Calu3 (cell line): ENCODE results near the gene PRR33. TPM values are rescaled to one million over a fixed set of nuclear protein-coding genes. Genes with fewer than 3 reads are reported as not detected.

ENCODE experiments used
- BruUV-seq: library from RNA; stranded (reverse); fragments of 400-500 nt; replicated peaks from 2 replicates; lab custom pipeline; 2021; lab: Mats Ljungman, UMichigan
- CTCF ChIA-PET: fragments of 300-600 bp; sonication (Branson Sonifier 250); formaldehyde crosslinking; loops from one replicate; lab custom pipeline; 2022; ENCODE audit warnings: antibody characterized with exemption; lab: Charles Lee
- DNase-seq: peaks from one replicate; pipeline ENCODE4 v3.0.0; 2022
- H3K27ac Mint-ChIP-seq: one replicate; pipeline ENCODE4 v1.8.0; 2022; ENCODE audit warnings: mixed read lengths; ENCODE audit not compliant: unreplicated experiment
- H3K27me3 Mint-ChIP-seq: one replicate; pipeline ENCODE4 v1.8.0; 2022; ENCODE audit warnings: mixed read lengths; ENCODE audit not compliant: unreplicated experiment
- H3K36me3 Mint-ChIP-seq: one replicate; pipeline ENCODE4 v1.8.0; 2022; ENCODE audit warnings: mild to moderate bottlenecking, moderate library complexity, mixed read lengths; ENCODE audit not compliant: insufficient read depth, unreplicated experiment
- H3K4me1 Mint-ChIP-seq: one replicate; pipeline ENCODE4 v1.8.0; 2022; ENCODE audit warnings: mild to moderate bottlenecking, low read depth, mixed read lengths; ENCODE audit not compliant: unreplicated experiment
- H3K4me3 Mint-ChIP-seq: one replicate; pipeline ENCODE4 v1.8.0; 2022; ENCODE audit warnings: mild to moderate bottlenecking, low read depth, moderate library complexity, mixed read lengths; ENCODE audit not compliant: unreplicated experiment
- H3K9me3 Mint-ChIP-seq: one replicate; pipeline ENCODE4 v1.8.0; 2022; ENCODE audit warnings: low read depth, mixed read lengths; ENCODE audit not compliant: unreplicated experiment
- intact Hi-C: fragments of 100-400 bp; cut with micrococcal nuclease; formaldehyde crosslinking; loops from one replicate; pipeline ENCODE4 v1.10.0; 2022; ENCODE audit not compliant: unreplicated experiment
- total RNA-seq: library from RNA; stranded (reverse); gene quantifications from 2 replicates; pipeline ENCODE4 v1.2.3, GENCODE V29; 2022
- TF ChIP-seq, protein P1 (sequence below): fragments of 200-600 bp; IDR thresholded peaks from one replicate; pipeline ENCODE4 v1.8.0; 2022; ENCODE audit warnings: antibody characterized with exemption; ENCODE audit not compliant: unreplicated experiment

Gene PRR33
- total RNA-seq, 1 experiment from 2014 or later, result not detected

DNA sequence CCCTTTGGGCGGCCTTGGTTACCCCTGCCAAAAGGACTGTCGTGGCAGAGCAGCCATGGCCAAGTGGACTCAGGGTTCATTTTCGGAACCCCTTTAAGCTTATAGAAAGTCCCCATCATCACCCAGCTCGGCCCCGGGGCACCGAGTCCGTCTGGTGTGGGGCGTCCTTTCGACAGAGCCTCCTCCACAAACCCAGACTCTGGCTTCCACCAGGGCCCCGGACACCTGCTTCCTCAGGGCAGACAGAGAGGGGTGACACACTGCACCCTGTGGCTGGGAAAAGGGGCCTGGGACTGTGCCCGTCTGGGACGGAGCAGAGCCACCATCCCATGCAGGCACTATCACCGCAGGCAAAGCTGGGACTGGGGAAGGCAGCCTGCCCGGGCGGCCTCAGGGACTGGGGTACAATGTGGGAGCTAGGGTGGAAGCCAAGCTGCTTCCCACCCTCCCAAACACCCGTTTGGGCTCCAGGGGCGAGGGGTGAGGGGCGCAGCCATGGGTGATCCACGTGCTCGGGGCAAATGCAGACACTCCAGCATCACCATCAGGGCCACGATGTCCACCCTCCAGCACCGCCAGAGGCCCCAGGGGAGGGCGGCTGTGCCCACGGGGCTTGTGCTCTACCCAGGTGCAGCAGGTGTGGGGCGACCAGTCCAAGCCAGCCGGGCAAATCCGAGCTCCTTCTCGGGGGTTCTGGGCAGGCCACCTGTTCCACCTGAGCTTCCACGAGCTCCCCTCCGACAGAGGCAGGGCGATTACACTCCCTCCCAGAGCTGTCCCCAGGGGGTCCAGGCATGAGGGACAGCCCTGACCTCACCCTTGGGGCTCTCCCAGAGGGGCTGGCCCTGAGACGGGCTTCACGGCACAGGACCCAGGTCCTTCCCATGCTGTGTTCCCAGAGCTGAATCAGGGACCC is 43.7 kb upstream of the PRR33 start:
- TF ChIP-seq, protein P1, sequence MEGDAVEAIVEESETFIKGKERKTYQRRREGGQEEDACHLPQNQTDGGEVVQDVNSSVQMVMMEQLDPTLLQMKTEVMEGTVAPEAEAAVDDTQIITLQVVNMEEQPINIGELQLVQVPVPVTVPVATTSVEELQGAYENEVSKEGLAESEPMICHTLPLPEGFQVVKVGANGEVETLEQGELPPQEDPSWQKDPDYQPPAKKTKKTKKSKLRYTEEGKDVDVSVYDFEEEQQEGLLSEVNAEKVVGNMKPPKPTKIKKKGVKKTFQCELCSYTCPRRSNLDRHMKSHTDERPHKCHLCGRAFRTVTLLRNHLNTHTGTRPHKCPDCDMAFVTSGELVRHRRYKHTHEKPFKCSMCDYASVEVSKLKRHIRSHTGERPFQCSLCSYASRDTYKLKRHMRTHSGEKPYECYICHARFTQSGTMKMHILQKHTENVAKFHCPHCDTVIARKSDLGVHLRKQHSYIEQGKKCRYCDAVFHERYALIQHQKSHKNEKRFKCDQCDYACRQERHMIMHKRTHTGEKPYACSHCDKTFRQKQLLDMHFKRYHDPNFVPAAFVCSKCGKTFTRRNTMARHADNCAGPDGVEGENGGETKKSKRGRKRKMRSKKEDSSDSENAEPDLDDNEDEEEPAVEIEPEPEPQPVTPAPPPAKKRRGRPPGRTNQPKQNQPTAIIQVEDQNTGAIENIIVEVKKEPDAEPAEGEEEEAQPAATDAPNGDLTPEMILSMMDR, result no peak
- intact Hi-C loops, result no loop called here
- peaks cover 61% of the 10 kb centered on the region for H3K27me3 Mint-ChIP-seq
- CTCF ChIA-PET, result interaction anchor here (0.9 kb wide), 1 partner anchor 30 kb away, joined by 4 read pairs; no protein-coding TSS in a partner anchor
- no peaks in the 10 kb centered on the region for H3K4me1 Mint-ChIP-seq
- no peaks in the 10 kb centered on the region for H3K36me3 Mint-ChIP-seq
- no peaks in the 10 kb centered on the region for H3K9me3 Mint-ChIP-seq
- no peak for DNase-seq
- no peak overlapping the region for H3K27ac Mint-ChIP-seq
- no peak overlapping the region for H3K4me3 Mint-ChIP-seq
- no TSS peak for BruUV-seq

DNA sequence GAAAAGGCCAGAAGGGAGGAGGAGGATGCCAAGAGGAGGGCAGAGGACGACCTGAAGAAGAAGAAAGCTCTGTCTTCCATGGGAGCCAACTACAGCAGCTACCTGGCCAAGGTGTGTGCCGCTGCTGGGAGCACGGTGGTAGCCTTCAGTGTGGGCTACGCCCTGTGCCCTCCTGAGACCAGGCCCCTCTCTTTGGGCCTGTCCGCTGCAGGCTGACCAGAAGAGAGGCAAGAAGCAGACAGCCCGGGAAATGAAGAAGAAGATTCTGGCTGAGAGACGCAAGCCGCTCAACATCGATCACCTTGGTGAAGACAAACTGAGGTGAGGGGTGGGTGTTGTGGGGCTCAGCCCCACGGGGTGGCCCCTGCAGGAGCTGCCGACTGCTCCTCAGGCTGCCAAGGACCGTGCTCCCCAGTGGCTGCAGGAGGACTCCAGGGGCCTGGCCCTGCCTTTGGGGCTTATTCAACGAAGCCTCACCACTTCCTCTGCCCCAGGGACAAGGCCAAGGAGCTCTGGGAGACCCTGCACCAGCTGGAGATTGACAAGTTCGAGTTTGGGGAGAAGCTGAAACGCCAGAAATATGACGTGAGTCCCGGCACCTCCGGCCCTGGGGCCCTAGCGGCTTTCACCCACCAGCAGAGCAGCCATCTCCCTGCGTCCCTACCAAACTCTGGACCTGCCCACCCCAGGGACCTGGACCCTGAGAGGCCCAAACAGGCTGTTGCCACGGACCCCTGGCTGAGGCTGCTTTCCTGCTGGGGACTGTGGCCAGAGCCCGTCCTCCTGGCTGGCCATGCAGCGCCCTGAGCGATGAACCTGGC is 42.9 kb upstream of the PRR33 start:
- no peak overlapping the region for H3K27ac Mint-ChIP-seq
- TF ChIP-seq, protein P1, result no peak
- no TSS peak for BruUV-seq
- CTCF ChIA-PET, result interaction anchor here (0.9 to 1.0 kb wide), 2 partner anchors 25 to 29 kb away, joined by 3 to 4 read pairs; no protein-coding TSS in a partner anchor
- intact Hi-C loops, result no loop called here
- no peak for DNase-seq
- no peaks in the 10 kb centered on the region for H3K4me1 Mint-ChIP-seq
- H3K9me3 Mint-ChIP-seq, result no peaks in the 10 kb centered on the region
- peaks cover 63% of the 10 kb centered on the region for H3K27me3 Mint-ChIP-seq
- H3K4me3 Mint-ChIP-seq, result no peak overlapping the region
- no peaks in the 10 kb centered on the region for H3K36me3 Mint-ChIP-seq

DNA sequence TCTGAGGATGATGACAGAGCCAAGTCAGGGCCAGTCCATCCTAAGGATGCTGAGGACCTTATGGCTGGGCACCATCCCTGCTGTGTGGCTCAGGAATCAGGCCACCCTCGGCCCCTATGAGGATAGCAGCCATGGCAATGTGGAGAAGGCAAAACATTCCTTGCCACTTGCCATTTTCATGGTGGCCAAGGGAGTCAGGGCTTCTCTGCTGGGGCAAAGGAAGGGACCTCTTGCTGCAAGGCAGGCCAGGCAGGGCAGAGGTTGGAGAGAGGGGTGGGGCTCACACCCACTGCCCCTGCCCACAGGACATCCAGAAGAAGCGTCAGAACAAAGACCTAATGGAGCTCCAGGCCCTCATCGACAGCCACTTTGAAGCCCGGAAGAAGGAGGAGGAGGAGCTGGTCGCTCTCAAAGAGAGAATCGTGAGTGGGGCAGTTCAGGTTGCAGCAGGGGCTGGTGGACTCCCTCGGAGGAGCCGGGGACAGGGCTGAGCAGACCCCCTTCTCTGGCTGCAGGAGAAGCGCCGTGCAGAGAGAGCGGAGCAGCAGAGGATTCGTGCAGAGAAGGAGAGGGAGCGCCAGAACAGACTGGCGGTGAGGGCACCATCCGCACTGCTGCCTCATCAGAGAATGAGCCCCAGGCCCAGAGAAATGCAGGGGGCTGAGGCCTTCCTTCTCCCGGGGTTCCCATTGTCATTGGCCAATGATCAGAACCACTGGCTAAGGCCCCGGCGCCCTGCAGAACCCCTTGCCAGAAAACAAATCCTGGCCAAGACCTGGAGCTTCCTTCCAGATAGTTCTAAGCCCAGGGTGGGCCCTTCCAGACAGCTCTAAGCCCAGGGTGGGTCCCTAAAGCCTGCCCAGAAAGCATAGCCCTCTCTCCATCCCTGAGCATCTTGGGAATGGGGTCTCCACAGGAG is 42.0 kb upstream of the PRR33 start:
- CTCF ChIA-PET, result interaction anchor here (1.0 kb wide), 1 partner anchor 24 kb away, joined by 3 read pairs; no protein-coding TSS in a partner anchor
- BruUV-seq, result no TSS peak
- TF ChIP-seq, protein P1, result no peak
- no peaks in the 10 kb centered on the region for H3K36me3 Mint-ChIP-seq
- no peak overlapping the region for H3K27ac Mint-ChIP-seq
- intact Hi-C loops, result no loop called here
- no peak overlapping the region for H3K4me3 Mint-ChIP-seq
- H3K27me3 Mint-ChIP-seq, result peaks cover 63% of the 10 kb centered on the region
- H3K9me3 Mint-ChIP-seq, result no peaks in the 10 kb centered on the region
- no peak for DNase-seq
- H3K4me1 Mint-ChIP-seq, result no peaks in the 10 kb centered on the region
